SK-N-SH treated with all-trans-retinoic acid at 6 μM for 48 hours (cell line): ENCODE results near the gene MAPK14.

ENCODE experiments used
- CREB5 ChIP-seq: fragments of 250-450 bp; sonication (Bioruptor Pico); IDR thresholded peaks from 2 replicates; pipeline ENCODE4 v1.5.1; 2020; ENCODE audit warnings: low read depth, mild to moderate bottlenecking, moderate library complexity
- TCF4 ChIP-seq: fragments of 250-450 bp; sonication (Bioruptor Pico); IDR thresholded peaks from 2 replicates; pipeline ENCODE4 v1.8.0; 2021; ENCODE audit warnings: mild to moderate bottlenecking, moderate library complexity, borderline replicate concordance
- TSHZ2 ChIP-seq: fragments of 250-450 bp; sonication (Bioruptor Pico); IDR thresholded peaks from 2 replicates; pipeline ENCODE4 v1.5.0; 2020; ENCODE audit warnings: mild to moderate bottlenecking, moderate library complexity
- ZFP3 ChIP-seq: fragments of 250-450 bp; sonication (Bioruptor Pico); IDR thresholded peaks from 2 replicates; pipeline ENCODE4 v1.5.0; 2020; ENCODE audit warnings: mild to moderate bottlenecking, moderate library complexity
- ZFP30 ChIP-seq: fragments of 450-650 bp; formaldehyde crosslinking; IDR thresholded peaks from 2 replicates; pipeline ENCODE4 v1.5.0; 2022; ENCODE audit warnings: mild to moderate bottlenecking, moderate library complexity
- ZNF565 ChIP-seq: fragments of 450-650 bp; formaldehyde crosslinking; conservative IDR thresholded peaks from 2 replicates; pipeline ENCODE4 v1.5.0; 2020; ENCODE audit warnings: low read depth, mild to moderate bottlenecking, moderate library complexity

- TF ChIP-seq ZFP3 (CRISPR knock-in tag) (no peak), ZNF565 (CRISPR knock-in tag) (no peak), TCF4 (CRISPR knock-in tag) (no peak), ZFP30 (CRISPR knock-in tag) (no peak), TSHZ2 (no peak), CREB5 (CRISPR knock-in tag) (no peak)
Observed at GRCh38 chr6:36094753-36095496, 67.3 kb downstream of the MAPK14 start.
